Neural progenitor cell (in vitro differentiated cells): ENCODE measurements around the gene MPHOSPH10. TPM values are rescaled to one million over a fixed set of nuclear protein-coding genes. Genes with fewer than 3 reads are reported as not detected.
A peak's percentile ranks its signal among the peaks of the same experiment; 100 is the strongest.

Experiments used
- DNase-seq: peaks from one replicate; pipeline ENCODE4 v3.0.0-alpha.2; 2016; ENCODE audit warnings: low spot score
- H2AFZ ChIP-seq: fragments of 200-600 bp; sonication (generic); replicated peaks from 2 replicates; pipeline ENCODE4 v1.6.1; 2016; ENCODE audit warnings: antibody characterized with exemption
- H3F3A ChIP-seq: fragments of 200-600 bp; sonication (generic); 2 replicates; pipeline ENCODE4 v1.6.1; 2016; ENCODE audit warnings: antibody characterized with exemption, low read depth
- H3K27ac ChIP-seq: fragments of 200-600 bp; sonication (generic); 2 replicates; pipeline ENCODE4 v1.5.1; 2016; ENCODE audit warnings: mild to moderate bottlenecking
- H3K27me3 ChIP-seq: fragments of 200-600 bp; sonication (generic); 2 replicates; pipeline ENCODE4 v1.6.1; 2016; ENCODE audit warnings: mild to moderate bottlenecking, moderate library complexity
- H3K36me3 ChIP-seq: fragments of 200-600 bp; sonication (generic); 2 replicates; pipeline ENCODE4 v1.5.1; 2016
- H3K4me1 ChIP-seq: fragments of 200-600 bp; sonication (generic); 2 replicates; pipeline ENCODE4 v1.6.1; 2016; ENCODE audit warnings: mixed run types
- H3K4me2 ChIP-seq: fragments of 200-600 bp; sonication (generic); 2 replicates; pipeline ENCODE4 v1.6.1; 2016
- H3K4me3 ChIP-seq: fragments of 200-600 bp; sonication (generic); 2 replicates; pipeline ENCODE4 v1.5.1; 2016
- H3K79me2 ChIP-seq: fragments of 200-600 bp; sonication (generic); 2 replicates; pipeline ENCODE4 v1.6.1; 2016; ENCODE audit warnings: low read depth
- H3K9ac ChIP-seq: fragments of 200-600 bp; sonication (generic); 2 replicates; pipeline ENCODE4 v1.6.1; 2016
- H3K9me3 ChIP-seq: fragments of 200-600 bp; sonication (generic); 2 replicates; pipeline ENCODE4 v1.5.1; 2016; ENCODE audit warnings: low read depth
- H4K20me1 ChIP-seq: fragments of 200-600 bp; sonication (generic); 2 replicates; pipeline ENCODE4 v1.6.1; 2016; ENCODE audit warnings: low read depth
- H3K27ac Mint-ChIP-seq: 3 replicates; pipeline ENCODE4 v1.8.0; 2021; ENCODE audit warnings: mixed read lengths
- H3K27me3 Mint-ChIP-seq: 2 replicates; pipeline ENCODE4 v1.8.0; 2022; ENCODE audit warnings: low read depth, mild to moderate bottlenecking, inconsistent platforms, moderate library complexity, mixed read lengths; ENCODE audit not compliant: insufficient read depth
- H3K36me3 Mint-ChIP-seq: 3 replicates; pipeline ENCODE4 v1.8.0; 2021; ENCODE audit warnings: mixed read lengths
- H3K4me1 Mint-ChIP-seq: 3 replicates; pipeline ENCODE4 v1.8.0; 2021; ENCODE audit warnings: mixed read lengths
- H3K4me3 Mint-ChIP-seq: 3 replicates; pipeline ENCODE4 v1.8.0; 2021; ENCODE audit warnings: mild to moderate bottlenecking, moderate library complexity, mixed read lengths
- H3K9me3 Mint-ChIP-seq: 3 replicates; pipeline ENCODE4 v1.8.0; 2020; ENCODE audit warnings: mixed read lengths
- CTCF ChIP-seq: fragments of 200-600 bp; sonication (generic); IDR thresholded peaks from 2 replicates; pipeline ENCODE4 v1.5.1; 2017; ENCODE audit warnings: antibody characterized with exemption, mild to moderate bottlenecking
- EZH2 ChIP-seq: fragments of 200-600 bp; sonication (generic); IDR thresholded peaks from 2 replicates; pipeline ENCODE4 v1.6.1; 2017; ENCODE audit warnings: antibody characterized with exemption, mild to moderate bottlenecking, moderate library complexity
- EZH2phosphoT487 ChIP-seq: fragments of 200-600 bp; sonication (generic); IDR thresholded peaks from 2 replicates; pipeline ENCODE4 v1.6.1; 2017; ENCODE audit warnings: antibody characterized with exemption
- total RNA-seq: library from RNA; depleted of rRNA; stranded (reverse); fragments of >200 nt; gene quantifications from 2 replicates; pipeline ENCODE4 v1.2.3, GENCODE V29; 2015; ENCODE audit warnings: low replicate concordance

MPHOSPH10 gene
- total RNA-seq, 1 donor from 2014 or later = 29.6 TPM

GRCh38 chr2:71153585-71154224, 23.3 kb downstream of the MPHOSPH10 start:
- no peaks in the 10 kb centered on the region for H3K27me3 ChIP-seq
- Mint-ChIP-seq H3K4me1 (peaks cover 9% of the 10 kb centered on the region), H3K4me3 (no peak overlapping the region), H3K27ac (no peak overlapping the region), H3K9me3 (no peaks in the 10 kb centered on the region), H3K27me3 (peaks cover 14% of the 10 kb centered on the region), H3K36me3 (peaks cover 5% of the 10 kb centered on the region)
- TF ChIP-seq CTCF (no peak), EZH2phosphoT487 (no peak)
- peaks cover 6% of the 10 kb centered on the region for H4K20me1 ChIP-seq
- no peak overlapping the region for H3K4me3 ChIP-seq
- H3K27ac ChIP-seq = no peak overlapping the region
- DNase-seq = no peak
- H3K4me2 ChIP-seq = no peak overlapping the region
- H3K9me3 ChIP-seq = no peaks in the 10 kb centered on the region
- H3K4me1 ChIP-seq = peaks cover 8% of the 10 kb centered on the region
- peaks cover 3% of the 10 kb centered on the region for H3F3A ChIP-seq
- H3K9ac ChIP-seq = no peak overlapping the region
- no peaks in the 10 kb centered on the region for H3K79me2 ChIP-seq
- no peaks in the 10 kb centered on the region for H3K36me3 ChIP-seq
- H2AFZ ChIP-seq = no peak overlapping the region

GRCh38 chr2:71154279-71154678, 23.8 kb downstream of the MPHOSPH10 start:
- Histone ChIP-seq H3K4me1 (peaks cover 8% of the 10 kb centered on the region), H3K9ac (no peak overlapping the region), H3K79me2 (no peaks in the 10 kb centered on the region), H3K9me3 (no peaks in the 10 kb centered on the region), H3F3A (no peaks in the 10 kb centered on the region), H3K27me3 (no peaks in the 10 kb centered on the region), H3K4me3 (no peak overlapping the region), H2AFZ (no peak overlapping the region), H3K36me3 (no peaks in the 10 kb centered on the region), H3K4me2 (no peak overlapping the region), H4K20me1 (peaks cover 4% of the 10 kb centered on the region), H3K27ac (no peak overlapping the region)
- Mint-ChIP-seq H3K27ac (no peak overlapping the region), H3K36me3 (peaks cover 5% of the 10 kb centered on the region), H3K9me3 (no peaks in the 10 kb centered on the region), H3K27me3 (peaks cover 14% of the 10 kb centered on the region), H3K4me1 (peaks cover 9% of the 10 kb centered on the region), H3K4me3 (no peak overlapping the region)
- TF ChIP-seq EZH2phosphoT487 = no peak
- no peak for TF ChIP-seq CTCF
- TF ChIP-seq EZH2 = no peak
- DNase-seq = no peak

- no peaks in the 10 kb centered on the region for H3K27me3 ChIP-seq
- no peaks in the 10 kb centered on the region for H3F3A ChIP-seq
- no peak overlapping the region for H3K27ac ChIP-seq
- no peaks in the 10 kb centered on the region for H3K36me3 ChIP-seq
- H2AFZ ChIP-seq = no peak overlapping the region
- Mint-ChIP-seq H3K27ac (no peak overlapping the region), H3K4me1 (peaks cover 9% of the 10 kb centered on the region), H3K9me3 (no peaks in the 10 kb centered on the region), H3K27me3 (peaks cover 14% of the 10 kb centered on the region), H3K36me3 (peaks cover 5% of the 10 kb centered on the region), H3K4me3 (no peak overlapping the region)
- no peak overlapping the region for H3K9ac ChIP-seq
- TF ChIP-seq EZH2 (no peak), CTCF (peak; percentile 16)
- peaks cover 8% of the 10 kb centered on the region for H3K4me1 ChIP-seq
- DNase-seq = peak; percentile 23
- H4K20me1 ChIP-seq = no peaks in the 10 kb centered on the region
- H3K4me2 ChIP-seq = no peak overlapping the region
- H3K4me3 ChIP-seq = no peak overlapping the region
- no peaks in the 10 kb centered on the region for H3K9me3 ChIP-seq
- H3K79me2 ChIP-seq = no peaks in the 10 kb centered on the region
Measured at GRCh38 chr2:71154798-71155197, 24.4 kb downstream of the MPHOSPH10 start.
